BLaER1 treated with 17β-estradiol and CSF1 and Interleukin-3, amounts not matched to agents 10 nM and 100 nM (cell line): ENCODE results near the gene LCP2.

Experiments
- H3K27ac ChIP-seq, 11 experiments: shearing (Covaris generic); formaldehyde crosslinking; 2 replicates each; pipeline ENCODE4 v1.8.1; 2022
- H3K27me3 ChIP-seq, 11 experiments: shearing (Covaris generic); formaldehyde crosslinking; 2 replicates each; pipeline ENCODE4 v1.8.1; 2022
- H3K36me3 ChIP-seq, 11 experiments: shearing (Covaris generic); formaldehyde crosslinking; 2 replicates each; pipeline ENCODE4 v1.8.1; 2022
- H3K4me1 ChIP-seq, 10 experiments: shearing (Covaris generic); formaldehyde crosslinking; 2 replicates each; pipeline ENCODE4 v1.8.1; 2022
- H3K4me2 ChIP-seq, 11 experiments: shearing (Covaris generic); formaldehyde crosslinking; 2 replicates each; pipeline ENCODE4 v1.8.1; 2022
- H3K4me3 ChIP-seq, 10 experiments: shearing (Covaris generic); formaldehyde crosslinking; 2 replicates each; pipeline ENCODE4 v1.8.1; 2022
- H3K9ac ChIP-seq, 11 experiments: shearing (Covaris generic); formaldehyde crosslinking; 2 replicates each; pipeline ENCODE4 v1.8.1; 2022
- H3K9me3 ChIP-seq, 11 experiments: shearing (Covaris generic); formaldehyde crosslinking; replicated peaks in 1 of 11; 2 replicates each; pipeline ENCODE4 v1.8.1; 2022
- H4K20me1 ChIP-seq, 11 experiments: shearing (Covaris generic); formaldehyde crosslinking; 2 replicates each; pipeline ENCODE4 v1.8.1; 2022
- Cebpa-rat ChIP-seq, 11 experiments: shearing (Covaris generic); IDR thresholded peaks; 2 replicates each; pipeline ENCODE4 v1.8.1; 2022

Gene LCP2

GRCh38 chr5:170280011-170280493 is 17.5 kb downstream of the LCP2 start:
- TF ChIP-seq Cebpa-rat (IDR thresholded peaks at IDR 0.05) = no peak
- H3K4me3 ChIP-seq = peak overlapping the region in 8 of 10 experiments; percentile 24 to 63 (median 45); a peak in 11 of 20 replicates
- peak overlapping the region in 10 of 11 experiments; percentile 61 to 93 (median 86); a peak in 19 of 22 replicates for H3K27ac ChIP-seq
- H3K36me3 ChIP-seq = peaks cover 57 to 87% (median 71%) of the 10 kb centered on the region in 11 experiments
- peaks cover 78 to 97% (median 95%) of the 10 kb centered on the region in 10 experiments for H3K4me1 ChIP-seq
- H3K4me2 ChIP-seq = peak overlapping the region; percentile 73 to 97 (median 93)
- H3K9ac ChIP-seq = peak overlapping the region; percentile 3 to 83 (median 72); a peak in 21 of 22 replicates
- H3K27me3 ChIP-seq = no peaks in the 10 kb centered on the region
- H3K9me3 ChIP-seq = peaks cover 0 to 11% (median 0%) of the 10 kb centered on the region in 11 experiments; a peak in 8 of 22 replicates
- peaks cover 4 to 96% (median 71%) of the 10 kb centered on the region in 11 experiments; a peak in 21 of 22 replicates for H4K20me1 ChIP-seq

- peak overlapping the region; percentile 73 to 97 (median 93) for H3K4me2 ChIP-seq
- peak overlapping the region; percentile 3 to 83 (median 72); a peak in 21 of 22 replicates for H3K9ac ChIP-seq
- H4K20me1 ChIP-seq = peaks cover 4 to 95% (median 74%) of the 10 kb centered on the region in 11 experiments; a peak in 21 of 22 replicates
- H3K4me3 ChIP-seq = peak overlapping the region; percentile 8 to 63 (median 40); a peak in 17 of 20 replicates
- no peak for TF ChIP-seq Cebpa-rat (IDR thresholded peaks at IDR 0.05)
- no peaks in the 10 kb centered on the region for H3K27me3 ChIP-seq
- peak overlapping the region; percentile 36 to 93 (median 85); a peak in 21 of 22 replicates for H3K27ac ChIP-seq
- H3K4me1 ChIP-seq = peaks cover 77 to 97% (median 93%) of the 10 kb centered on the region in 10 experiments
- H3K9me3 ChIP-seq = peaks cover 0 to 5% (median 0%) of the 10 kb centered on the region in 11 experiments; a peak in 4 of 22 replicates
- peaks cover 57 to 87% (median 71%) of the 10 kb centered on the region in 11 experiments for H3K36me3 ChIP-seq
Measured at GRCh38 chr5:170279459-170279817, 18.1 kb downstream of the LCP2 start.

GRCh38 chr5:170278611-170279458 is 18.7 kb downstream of the LCP2 start:
- Histone ChIP-seq H3K4me3 (peak overlapping the region; percentile 8 to 63 (median 40); a peak in 17 of 20 replicates), H3K27me3 (no peaks in the 10 kb centered on the region), H3K36me3 (peaks cover 57 to 87% (median 71%) of the 10 kb centered on the region in 11 experiments), H3K4me2 (peak overlapping the region; percentile 73 to 97 (median 93)), H4K20me1 (peaks cover 4 to 95% (median 77%) of the 10 kb centered on the region in 11 experiments; a peak in 21 of 22 replicates), H3K9me3 (no peaks in the 10 kb centered on the region; a peak in 1 of 22 replicates), H3K9ac (peak overlapping the region; percentile 3 to 83 (median 72); a peak in 21 of 22 replicates), H3K4me1 (peaks cover 77 to 97% (median 92%) of the 10 kb centered on the region in 10 experiments), H3K27ac (peak overlapping the region; percentile 36 to 93 (median 85); a peak in 21 of 22 replicates)
- no peak for TF ChIP-seq Cebpa-rat (IDR thresholded peaks at IDR 0.05)

GRCh38 chr5:170277867-170278281 is 19.7 kb downstream of the LCP2 start:
- Histone ChIP-seq H3K4me2 (peak overlapping the region; percentile 77 to 94 (median 91)), H3K9ac (peak overlapping the region in 9 of 11 experiments; percentile 38 to 64 (median 53); a peak in 15 of 22 replicates), H3K27ac (peak overlapping the region; percentile 24 to 78 (median 64); a peak in 19 of 22 replicates), H3K36me3 (peaks cover 57 to 87% (median 71%) of the 10 kb centered on the region in 11 experiments), H4K20me1 (peaks cover 4 to 94% (median 71%) of the 10 kb centered on the region in 11 experiments; a peak in 20 of 22 replicates), H3K9me3 (no peaks in the 10 kb centered on the region), H3K4me3 (peak overlapping the region in 5 of 10 experiments; percentile 2 to 21 (median 16); a peak in 6 of 20 replicates), H3K4me1 (peaks cover 76 to 97% (median 83%) of the 10 kb centered on the region in 10 experiments), H3K27me3 (no peaks in the 10 kb centered on the region)
- no peak for TF ChIP-seq Cebpa-rat (IDR thresholded peaks at IDR 0.05)

GRCh38 chr5:170276140-170276539 is 21.4 kb downstream of the LCP2 start:
- Histone ChIP-seq H3K9me3 (no peaks in the 10 kb centered on the region), H3K36me3 (peaks cover 54 to 87% (median 71%) of the 10 kb centered on the region in 11 experiments), H3K4me2 (peak overlapping the region; percentile 77 to 94 (median 91)), H3K27ac (peak overlapping the region; percentile 0 to 78 (median 53); a peak in 19 of 22 replicates), H3K4me3 (peak overlapping the region in 2 of 10 experiments; percentile 6 to 20; a peak in 1 of 20 replicates), H3K4me1 (peaks cover 60 to 97% (median 72%) of the 10 kb centered on the region in 10 experiments), H3K9ac (peak overlapping the region in 9 of 11 experiments; percentile 5 to 55 (median 32); a peak in 10 of 22 replicates), H3K27me3 (no peaks in the 10 kb centered on the region), H4K20me1 (peaks cover 4 to 79% (median 67%) of the 10 kb centered on the region in 11 experiments; a peak in 19 of 22 replicates)
- no peak for TF ChIP-seq Cebpa-rat (IDR thresholded peaks at IDR 0.05)

- Histone ChIP-seq H4K20me1 (peaks cover 4 to 79% (median 64%) of the 10 kb centered on the region in 11 experiments; a peak in 19 of 22 replicates), H3K9ac (peak overlapping the region in 9 of 11 experiments; percentile 5 to 55 (median 25); a peak in 12 of 22 replicates), H3K4me1 (peaks cover 55 to 97% (median 71%) of the 10 kb centered on the region in 10 experiments), H3K36me3 (peaks cover 56 to 87% (median 72%) of the 10 kb centered on the region in 11 experiments), H3K9me3 (no peaks in the 10 kb centered on the region), H3K27me3 (no peaks in the 10 kb centered on the region), H3K4me2 (peak overlapping the region; percentile 77 to 94 (median 91)), H3K4me3 (no peak overlapping the region), H3K27ac (peak overlapping the region; percentile 5 to 78 (median 53); a peak in 18 of 22 replicates)
- no peak for TF ChIP-seq Cebpa-rat (IDR thresholded peaks at IDR 0.05)
Measured at GRCh38 chr5:170275376-170275994, 22.1 kb downstream of the LCP2 start.

GRCh38 chr5:170273968-170274710 is 23.4 kb downstream of the LCP2 start:
- Histone ChIP-seq H4K20me1 (peaks cover 4 to 76% (median 62%) of the 10 kb centered on the region in 11 experiments; a peak in 20 of 22 replicates), H3K4me1 (peaks cover 50 to 97% (median 71%) of the 10 kb centered on the region in 10 experiments), H3K36me3 (peaks cover 69 to 89% (median 78%) of the 10 kb centered on the region in 11 experiments), H3K9ac (no peak overlapping the region), H3K27me3 (no peaks in the 10 kb centered on the region), H3K27ac (peak overlapping the region in 6 of 11 experiments; percentile 0 to 72 (median 16); a peak in 6 of 22 replicates), H3K9me3 (no peaks in the 10 kb centered on the region), H3K4me2 (peak overlapping the region in 4 of 11 experiments; percentile 19 to 84 (median 67); a peak in 7 of 22 replicates), H3K4me3 (no peak overlapping the region)
- TF ChIP-seq Cebpa-rat (IDR thresholded peaks at IDR 0.05) = no peak
